Astrocyte of the spinal cord (primary cell): ENCODE data around the gene LOXHD1.

Experiments used
- DNase-seq: peaks from one replicate; pipeline ENCODE4 v3.0.0; 2011; ENCODE audit warnings: low read depth, low spot score
- H3K4me3 ChIP-seq: 2 replicates; pipeline ENCODE4 v1.5.1; 2011; ENCODE audit warnings: low read depth, mild to moderate bottlenecking, low read length, moderate library complexity
- CTCF ChIP-seq: IDR thresholded peaks from 2 replicates; pipeline ENCODE4 v1.5.1; 2012; ENCODE audit warnings: low read depth, mild to moderate bottlenecking, low read length, inconsistent platforms
- in situ Hi-C: cut with HindIII; loops from 2 replicates; pipeline ENCODE4 v1.10.0; 2017; ENCODE audit warnings: low sequenced_read_pairs

The LOXHD1 gene

GRCh38 chr18:46569211-46569610 is 87.8 kb downstream of the LOXHD1 start:
- DNase-seq, result no peak
- H3K4me3 ChIP-seq, result no peak overlapping the region
- in situ Hi-C loops, result no loop called here
- TF ChIP-seq CTCF, result no peak

GRCh38 chr18:46567196-46567595 is 89.8 kb downstream of the LOXHD1 start:
- H3K4me3 ChIP-seq, result no peak overlapping the region
- no peak for TF ChIP-seq CTCF
- no peak for DNase-seq
- in situ Hi-C loops, result no loop called here

GRCh38 chr18:46566111-46566510 is 90.9 kb downstream of the LOXHD1 start:
- DNase-seq, result no peak
- in situ Hi-C loops, result no loop called here
- no peak overlapping the region for H3K4me3 ChIP-seq
- no peak for TF ChIP-seq CTCF

- no peak overlapping the region for H3K4me3 ChIP-seq
- TF ChIP-seq CTCF, result no peak
- in situ Hi-C loops, result no loop called here
- no peak for DNase-seq
These were observed 91.8 kb downstream of the LOXHD1 start for GRCh38 chr18:46565256-46565655.

GRCh38 chr18:46563317-46563716 is 93.7 kb downstream of the LOXHD1 start:
- no peak for DNase-seq
- no peak overlapping the region for H3K4me3 ChIP-seq
- no peak for TF ChIP-seq CTCF
- in situ Hi-C loops, result no loop called here

- no peak for TF ChIP-seq CTCF
- no peak overlapping the region for H3K4me3 ChIP-seq
- in situ Hi-C loops, result no loop called here
- no peak for DNase-seq
These were observed 94.3 kb downstream of the LOXHD1 start for GRCh38 chr18:46562674-46563192.

GRCh38 chr18:46560671-46561045 is 96.4 kb downstream of the LOXHD1 start:
- in situ Hi-C loops, result no loop called here
- no peak for DNase-seq
- TF ChIP-seq CTCF, result no peak
- no peak overlapping the region for H3K4me3 ChIP-seq
